ENCODE measurements around the gene CYB5A.
"Not testable (repeated sequence)": the region's sequence is repeated elsewhere in the genome, so short reads cannot be mapped to it uniquely, and the experiment has no call there.

The CYB5A gene

GRCh38 chr18:74286856-74287255, 4.9 kb downstream of the CYB5A start:
- no peaks in the 10 kb centered on the region for H3K9me3 Mint-ChIP-seq
- H3K4me1 Mint-ChIP-seq = peaks cover 58% of the 10 kb centered on the region
- H3K4me3 Mint-ChIP-seq = no peak overlapping the region
- no peak for TF ChIP-seq CTCF (IDR thresholded peaks at IDR 0.05; ENCODE audit: unreplicated experiment in 3 of 3)
- H3K27me3 Mint-ChIP-seq (ENCODE audit: low read depth) = no peaks in the 10 kb centered on the region
- H3K36me3 Mint-ChIP-seq (ENCODE audit: low read depth) = no peaks in the 10 kb centered on the region
- H3K27ac Mint-ChIP-seq = peak overlapping the region in 2 of 3 experiments; percentile 23 to 44

GRCh38 chr18:74286106-74286855, 5.5 kb downstream of the CYB5A start:
- no peak overlapping the region for H3K4me3 Mint-ChIP-seq
- no peaks in the 10 kb centered on the region for H3K9me3 Mint-ChIP-seq
- peak overlapping the region in 2 of 3 experiments; percentile 23 to 24 for H3K27ac Mint-ChIP-seq
- no peak for TF ChIP-seq CTCF (IDR thresholded peaks at IDR 0.05; ENCODE audit: unreplicated experiment in 3 of 3)
- H3K27me3 Mint-ChIP-seq (ENCODE audit: low read depth) = no peaks in the 10 kb centered on the region
- peaks cover 61% of the 10 kb centered on the region for H3K4me1 Mint-ChIP-seq
- no peaks in the 10 kb centered on the region for H3K36me3 Mint-ChIP-seq (ENCODE audit: low read depth)

- H3K4me1 Mint-ChIP-seq = peaks cover 68% of the 10 kb centered on the region
- not testable (repeated sequence) for H3K4me3 Mint-ChIP-seq; H3K36me3 Mint-ChIP-seq (ENCODE audit: low read depth); H3K27me3 Mint-ChIP-seq (ENCODE audit: low read depth); H3K9me3 Mint-ChIP-seq
- peak overlapping the region in 1 of 3 experiments; percentile 94 for H3K27ac Mint-ChIP-seq
Measured at GRCh38 chr18:74285583-74285982, 6.2 kb downstream of the CYB5A start.

- H3K27me3 Mint-ChIP-seq (ENCODE audit: low read depth) = no peaks in the 10 kb centered on the region
- no peaks in the 10 kb centered on the region for H3K9me3 Mint-ChIP-seq
- TF ChIP-seq CTCF (IDR thresholded peaks at IDR 0.05; ENCODE audit: unreplicated experiment in 3 of 3) = no peak
- no peaks in the 10 kb centered on the region for H3K36me3 Mint-ChIP-seq (ENCODE audit: low read depth)
- H3K4me1 Mint-ChIP-seq = peaks cover 68% of the 10 kb centered on the region
- no peak overlapping the region for H3K4me3 Mint-ChIP-seq
- H3K27ac Mint-ChIP-seq = peak overlapping the region; percentile 88 to 94 (median 92)
Measured at GRCh38 chr18:74284980-74285355, 6.8 kb downstream of the CYB5A start.

GRCh38 chr18:74284191-74284979, 7.4 kb downstream of the CYB5A start:
- peaks cover 68% of the 10 kb centered on the region for H3K4me1 Mint-ChIP-seq
- no peaks in the 10 kb centered on the region for H3K9me3 Mint-ChIP-seq
- H3K4me3 Mint-ChIP-seq = peak overlapping the region in 1 of 3 experiments; percentile 15
- peak overlapping the region; percentile 88 to 94 (median 92) for H3K27ac Mint-ChIP-seq
- no peaks in the 10 kb centered on the region for H3K36me3 Mint-ChIP-seq (ENCODE audit: low read depth)
- no peaks in the 10 kb centered on the region for H3K27me3 Mint-ChIP-seq (ENCODE audit: low read depth)
- no peak for TF ChIP-seq CTCF (IDR thresholded peaks at IDR 0.05; ENCODE audit: unreplicated experiment in 3 of 3)

- no peaks in the 10 kb centered on the region for H3K36me3 Mint-ChIP-seq (ENCODE audit: low read depth)
- H3K9me3 Mint-ChIP-seq = no peaks in the 10 kb centered on the region
- no peak overlapping the region for H3K4me3 Mint-ChIP-seq
- no peak for TF ChIP-seq CTCF (IDR thresholded peaks at IDR 0.05; ENCODE audit: unreplicated experiment in 3 of 3)
- peak overlapping the region in 2 of 3 experiments; percentile 81 to 94 for H3K27ac Mint-ChIP-seq
- H3K27me3 Mint-ChIP-seq (ENCODE audit: low read depth) = no peaks in the 10 kb centered on the region
- H3K4me1 Mint-ChIP-seq = peaks cover 70% of the 10 kb centered on the region
Measured at GRCh38 chr18:74283646-74284045, 8.1 kb downstream of the CYB5A start.
